GM12878 (cell line): ENCODE measurements around the gene SPAG6. TPM values are rescaled to one million over a fixed set of nuclear protein-coding genes. Genes with fewer than 3 reads are reported as not detected.

Experiments used
- ATAC-seq: fragments of 200-7000 bp; cut with Tn5 transposase; 3 replicates; pipeline ENCODE4 v1.9.1; 2020; ENCODE audit warnings: mild to moderate bottlenecking, moderate library complexity
- BruUV-seq: library from RNA; stranded (reverse); fragments of 400-500 nt; replicated peaks from 2 replicates; lab custom pipeline; 2021; lab: Mats Ljungman, UMichigan
- CTCF ChIA-PET: fragments of 300-600 bp; sonication (Branson Sonifier 250); formaldehyde crosslinking; extraction: SDS; loops from one replicate; lab custom pipeline; 2021; ENCODE audit warnings: inconsistent platforms; lab: Yijun Ruan, JAX
- POLR2A ChIA-PET: fragments of 350-600 bp; formaldehyde crosslinking; extraction: SDS; loops from one replicate; lab custom pipeline; 2021; ENCODE audit warnings: inconsistent platforms; lab: Charles Lee
- RAD21 ChIA-PET: fragments of 300-600 bp; sonication (Branson Sonifier 250); formaldehyde crosslinking; loops from one replicate; lab custom pipeline; 2023; ENCODE audit warnings: antibody characterized with exemption; ENCODE audit not compliant: unreplicated experiment; lab: Charles Lee
- SMC1A ChIA-PET: fragments of 300-600 bp; sonication (Branson Sonifier 250); formaldehyde crosslinking; loops from one replicate; lab custom pipeline; 2023; ENCODE audit not compliant: unreplicated experiment, uncharacterized antibody; lab: Charles Lee
- DNase-seq: peaks from one replicate; pipeline ENCODE4 v3.0.0-alpha.2; 2011; ENCODE audit warnings: low read depth, low spot score
- FAIRE-seq: peaks from 3 replicates; lab custom pipeline; 2011; peaks lifted over from hg19 to GRCh38; lab: Jason Lieb, UNC
- H2AFZ ChIP-seq: 2 replicates; pipeline ENCODE4 v1.6.0; 2011; ENCODE audit warnings: low read depth, low read length, control low read depth; ENCODE audit not compliant: control insufficient read depth
- H3K27ac ChIP-seq: 2 replicates; pipeline ENCODE4 v1.5.1; 2011; ENCODE audit warnings: control low read depth; ENCODE audit not compliant: control insufficient read depth, insufficient read depth
- H3K27me3 ChIP-seq, 2 experiments: replicated peaks in 1 of 2; 2 replicates each; pipeline versions ENCODE4 v1.6.0 to v1.6.1; 2011; ENCODE audit warnings: low read length in 1 of 2; ENCODE audit not compliant: control insufficient read depth in 2 of 2, insufficient read depth in 2 of 2
- H3K36me3 ChIP-seq, 2 experiments: 2 replicates each; pipeline ENCODE4 v1.5.1; 2011; ENCODE audit warnings: low read length in 1 of 2; ENCODE audit not compliant: control insufficient read depth in 2 of 2, insufficient read depth in 2 of 2
- H3K4me1 ChIP-seq: 2 replicates; pipeline ENCODE4 v1.6.1; 2011; ENCODE audit warnings: mild to moderate bottlenecking, low read length, moderate library complexity, mixed read lengths; ENCODE audit not compliant: control insufficient read depth, insufficient read depth
- H3K4me2 ChIP-seq: 2 replicates; pipeline ENCODE4 v1.6.0; 2011; ENCODE audit warnings: control low read depth; ENCODE audit not compliant: control insufficient read depth, insufficient read depth
- H3K4me3 ChIP-seq: fragments of 200-600 bp; sonication (generic); 2 replicates; pipeline ENCODE4 v1.5.1; 2016
- H3K79me2 ChIP-seq: 2 replicates; pipeline ENCODE4 v1.6.0; 2011; ENCODE audit warnings: low read length; ENCODE audit not compliant: control insufficient read depth, insufficient read depth
- H3K9ac ChIP-seq: 2 replicates; pipeline ENCODE4 v1.8.0; 2011; ENCODE audit warnings: low read length, control low read depth, mixed read lengths; ENCODE audit not compliant: control insufficient read depth, insufficient read depth
- H3K9me3 ChIP-seq: replicated peaks from 3 replicates; pipeline ENCODE4 v1.5.1; 2011; ENCODE audit warnings: mild to moderate bottlenecking, low read length; ENCODE audit not compliant: control insufficient read depth, insufficient read depth
- H4K20me1 ChIP-seq: 2 replicates; pipeline ENCODE4 v1.6.0; 2011; ENCODE audit not compliant: control insufficient read depth, insufficient read depth
- CBFB ChIP-seq: IDR thresholded peaks from 2 replicates; pipeline ENCODE4 v1.6.1; 2016; ENCODE audit warnings: antibody characterized with exemption, low read depth
- E2F4 ChIP-seq: IDR thresholded peaks from 2 replicates; pipeline ENCODE4 v1.6.1; 2012; ENCODE audit warnings: low read depth, low read length, improper control_type of control experiment
- EGR1 ChIP-seq, 2 experiments: IDR thresholded peaks; 1 replicate in 1 of 2; 2 replicates in 1 of 2; pipeline ENCODE4 v1.6.1; 2011 to 2012; ENCODE audit warnings: low read depth in 2 of 2, low read length in 2 of 2, borderline replicate concordance in 1 of 2, mild to moderate bottlenecking in 1 of 2, moderate library complexity in 1 of 2
- KAT2A ChIP-seq: conservative IDR thresholded peaks from 2 replicates; pipeline ENCODE4 v1.6.1; 2011; ENCODE audit warnings: low read depth, low read length; ENCODE audit not compliant: control insufficient read depth
- MEF2B ChIP-seq: fragments of 450-650 bp; IDR thresholded peaks from 2 replicates; pipeline ENCODE4 v1.6.1; 2018; ENCODE audit warnings: mild to moderate bottlenecking, moderate library complexity; ENCODE audit not compliant: partially characterized antibody, poor library complexity, severe bottlenecking
- NFYA ChIP-seq: IDR thresholded peaks from 2 replicates; pipeline ENCODE4 v1.6.1; 2011; ENCODE audit warnings: low read depth, mild to moderate bottlenecking, low read length, improper control_type of control experiment, borderline replicate concordance
- POLR2AphosphoS2 ChIP-seq: IDR thresholded peaks from 2 replicates; pipeline ENCODE4 v1.6.1; 2011; ENCODE audit warnings: low read depth, mild to moderate bottlenecking, low read length, improper control_type of control experiment, moderate library complexity
- ZBTB4 ChIP-seq: fragments of 450-650 bp; formaldehyde crosslinking; IDR thresholded peaks from 2 replicates; pipeline ENCODE4 v1.4.0; 2022; ENCODE audit warnings: mild to moderate bottlenecking, moderate library complexity
- WGBS: methylation state at CpG from one replicate; pipeline ENCODE4 v1.1.6; 2016; ENCODE audit warnings: low lambda C conversion rate; ENCODE audit not compliant: insufficient replicate concordance, insufficient coverage; ENCODE audit errors: missing lambda C conversion rate; 5-methylcytosine and 5-hydroxymethylcytosine counted together
- in situ Hi-C: fragments of 300-500 bp; cut with MboI; formaldehyde crosslinking; loops from 9 replicates; pipeline ENCODE4 v1.14.3; 2018; ENCODE audit warnings: mixed read lengths
- intact Hi-C: fragments of 100-400 bp; cut with micrococcal nuclease; formaldehyde crosslinking; loops from one replicate; pipeline ENCODE4 v1.14.2; 2022; ENCODE audit not compliant: unreplicated experiment
- polyA plus RNA-seq, 11 experiments: library from polyadenylated mRNA; depleted of rRNA in 4 of 11; unstranded in 6 of 11; stranded (reverse) in 5 of 11; fragments of >200 nt; fragmentation: Nextera tagmentation in 4 of 11; fragmentation: Illumina TruSeq in 1 of 11; extraction: Ambion mirVana in 4 of 11; extraction: Trizol in 1 of 11; gene quantifications; 1 replicate in 1 of 11; 2 replicates in 10 of 11; pipeline versions ENCODE4 v1.2.1 to v1.2.3, GENCODE V29; 2011 to 2016; ENCODE audit warnings: inconsistent platforms in 2 of 11, missing spikeins in 2 of 11, low read depth in 1 of 11
- total RNA-seq, 4 experiments: library from RNA; depleted of rRNA in 3 of 4; stranded (reverse); fragments of >200 nt in 3 of 4; fragmentation: Illumina TruSeq in 1 of 4; extraction: Trizol in 1 of 4; gene quantifications; 2 replicates each; pipeline versions ENCODE4 v1.2.1 to v1.2.3, GENCODE V29; 2013 to 2021

SPAG6 gene
- total and polyA plus RNA-seq, 10 of the 15 experiments (the other 5 are each of a cell fraction or from before 2014, with no cell fraction given), result 0.13 to 0.99 (median 0.40) TPM; not detected in 1

- Histone ChIP-seq H3K9me3 (no peaks in the 10 kb centered on the region; the same call in 2 of the 3 replicates), H2AFZ (no peak overlapping the region), H3K4me2 (no peak overlapping the region), H3K79me2 (no peaks in the 10 kb centered on the region), H3K9ac (no peak overlapping the region), H3K27me3 (no peaks in the 10 kb centered on the region; a peak in 1 of 4 replicates), H3K36me3 (no peaks in the 10 kb centered on the region), H3K27ac (no peak overlapping the region), H3K4me1 (peaks cover 5% of the 10 kb centered on the region; the same call in 1 of the 2 replicates), H4K20me1 (no peaks in the 10 kb centered on the region), H3K4me3 (no peak overlapping the region)
- intact Hi-C loops (no loop called here), in situ Hi-C loops (no loop called here)
- no TSS peak for BruUV-seq
- ChIA-PET POLR2A (interaction anchor here (1.1 to 1.2 kb wide), 2 partner anchors 11 to 113 kb away, joined by 3 read pairs; partner anchors contain the start of gene COMMD3), RAD21 (interaction anchor here (0.8 to 1.5 kb wide), 2 partner anchors 9 to 12 kb away, joined by 3 to 7 read pairs; no protein-coding TSS in a partner anchor), CTCF (interaction anchor here (0.7 to 1.7 kb wide), 3 partner anchors 9 to 435 kb away, joined by 3 to 5 read pairs (median 4); no protein-coding TSS in a partner anchor), SMC1A (interaction anchor here (0.7 to 2.0 kb wide), 6 partner anchors 9 to 198 kb away, joined by 3 to 5 read pairs (median 3); no protein-coding TSS in a partner anchor)
- TF ChIP-seq CBFB (no peak), MEF2B (no peak), EGR1 (IDR thresholded peaks at IDR 0.05; ENCODE audit: borderline replicate concordance in 1 of 2, low read depth in 2 of 2, low read length in 2 of 2) (no peak), ZBTB4 (CRISPR knock-in tag) (no peak), POLR2AphosphoS2 (no peak), E2F4 (no peak), NFYA (no peak), KAT2A (no peak)
- DNase-seq, result no peak
- 93% methylated on average over 3 of the region's 3 CpGs for WGBS
- no peak for FAIRE-seq
- ATAC-seq, result no peak
Measured at GRCh38 chr10:22429146-22429545, 83.8 kb downstream of the SPAG6 start.
